Caco-2 (cell line): ENCODE measurements around the gene TRO. TPM values are rescaled to one million over a fixed set of nuclear protein-coding genes. Genes with fewer than 3 reads are reported as not detected.

ENCODE experiments used
- BruUV-seq: library from RNA; stranded (reverse); fragments of 400-500 nt; replicated peaks from 2 replicates; lab custom pipeline; 2021; lab: Mats Ljungman, UMichigan
- CTCF ChIA-PET: fragments of 300-600 bp; sonication (Branson Sonifier 250); formaldehyde crosslinking; loops from one replicate; lab custom pipeline; 2022; ENCODE audit warnings: antibody characterized with exemption; lab: Charles Lee
- POLR2A ChIA-PET: fragments of 300-600 bp; sonication (Branson Sonifier 250); formaldehyde crosslinking; loops from one replicate; lab custom pipeline; 2022; ENCODE audit warnings: antibody characterized with exemption; lab: Charles Lee
- DNase-seq, 2 experiments: peaks; one replicate each; pipeline versions ENCODE4 v3.0.0 to v3.0.0-alpha.2; 2020 to 2022
- H3K27me3 ChIP-seq: replicated peaks from 2 replicates; pipeline ENCODE4 v1.6.0; 2011; ENCODE audit warnings: low read length; ENCODE audit not compliant: control insufficient read depth, insufficient read depth
- H3K36me3 ChIP-seq: 2 replicates; pipeline ENCODE4 v1.5.1; 2011; ENCODE audit warnings: low read length; ENCODE audit not compliant: control insufficient read depth, insufficient read depth
- H3K4me1 ChIP-seq: fragments of 250-450 bp; sonication (Bioruptor Pico); 2 replicates; pipeline ENCODE4 v1.5.1; 2020; ENCODE audit warnings: mild to moderate bottlenecking
- H3K4me3 ChIP-seq: 2 replicates; pipeline ENCODE4 v1.5.1; 2011; ENCODE audit warnings: low read depth, mild to moderate bottlenecking, control low read depth, low read length
- H3K9me3 ChIP-seq: fragments of 250-450 bp; sonication (Bioruptor Pico); 2 replicates; pipeline ENCODE4 v1.5.1; 2020; ENCODE audit warnings: mild to moderate bottlenecking, moderate library complexity
- H3K27ac Mint-ChIP-seq: one replicate; pipeline ENCODE4 v1.8.0; 2022; ENCODE audit warnings: mixed read lengths; ENCODE audit not compliant: unreplicated experiment
- H3K27me3 Mint-ChIP-seq: one replicate; pipeline ENCODE4 v1.8.0; 2022; ENCODE audit warnings: mixed read lengths; ENCODE audit not compliant: insufficient read depth, unreplicated experiment
- H3K36me3 Mint-ChIP-seq: one replicate; pipeline ENCODE4 v1.8.0; 2022; ENCODE audit warnings: mild to moderate bottlenecking, mixed read lengths; ENCODE audit not compliant: insufficient read depth, unreplicated experiment
- H3K4me1 Mint-ChIP-seq: one replicate; pipeline ENCODE4 v1.8.0; 2022; ENCODE audit warnings: low read depth, mixed read lengths; ENCODE audit not compliant: unreplicated experiment
- H3K4me3 Mint-ChIP-seq: one replicate; pipeline ENCODE4 v1.8.0; 2022; ENCODE audit warnings: mild to moderate bottlenecking, moderate library complexity, mixed read lengths; ENCODE audit not compliant: unreplicated experiment
- H3K9me3 Mint-ChIP-seq: one replicate; pipeline ENCODE4 v1.8.0; 2022; ENCODE audit warnings: mixed read lengths; ENCODE audit not compliant: unreplicated experiment
- intact Hi-C: fragments of 100-400 bp; cut with micrococcal nuclease; formaldehyde crosslinking; loops from one replicate; pipeline ENCODE4 v1.10.0; 2022; ENCODE audit not compliant: unreplicated experiment
- total RNA-seq: library from RNA; stranded (reverse); gene quantifications from 2 replicates; pipeline ENCODE4 v1.2.3, GENCODE V29; 2022
- TF ChIP-seq, protein P1 (sequence below), 2 experiments: fragments of 200-600 bp in 1 of 2; IDR thresholded peaks; 1 replicate in 1 of 2; 2 replicates in 1 of 2; pipeline versions ENCODE4 v1.5.1 to v1.8.0; 2011 to 2022; ENCODE audit warnings: antibody characterized with exemption in 1 of 2, control low read depth in 1 of 2, inconsistent platforms in 1 of 2, low read depth in 1 of 2, low read length in 1 of 2, mild to moderate bottlenecking in 1 of 2, moderate library complexity in 1 of 2; ENCODE audit not compliant: insufficient read depth in 1 of 2, severe bottlenecking in 1 of 2, unreplicated experiment in 1 of 2

Gene TRO
- total RNA-seq, 1 experiment from 2014 or later, result not detected

DNA sequence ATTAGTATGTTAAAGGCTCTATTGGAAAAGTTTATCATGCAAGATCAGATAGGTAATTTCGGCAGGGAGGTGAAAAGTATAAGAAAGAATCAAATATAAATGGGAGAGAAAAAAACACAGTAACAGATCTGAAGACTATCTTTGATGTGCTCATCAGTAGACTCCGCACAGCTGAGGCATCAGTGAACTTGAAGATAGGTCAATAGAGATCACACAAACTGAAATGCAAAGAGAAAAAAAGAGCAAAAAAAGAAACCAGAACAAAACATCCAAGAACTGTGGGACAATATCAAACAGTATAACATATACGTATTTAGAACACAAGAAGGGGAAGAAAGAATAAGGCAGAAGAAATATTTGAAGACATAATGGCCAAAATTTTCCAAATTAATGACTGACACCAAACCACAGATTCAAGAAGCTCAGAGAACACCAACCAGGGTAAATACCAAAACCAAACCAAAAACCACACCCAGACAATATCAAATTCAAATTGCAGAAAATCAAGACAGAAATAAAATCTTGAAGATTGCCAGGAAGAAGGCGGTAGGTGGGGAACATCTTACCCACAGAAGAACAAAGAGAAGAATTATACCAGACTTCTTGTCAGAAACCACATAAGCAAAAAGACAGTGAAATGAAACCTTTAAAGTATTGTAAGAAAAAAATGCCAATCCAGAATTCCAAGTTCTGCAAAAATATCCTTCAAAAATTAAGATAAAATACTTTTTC lies 44.3 kb downstream of the TRO start:
- Histone ChIP-seq H3K36me3 (no peaks in the 10 kb centered on the region), H3K4me3 (no peak overlapping the region), H3K27me3 (no peaks in the 10 kb centered on the region), H3K9me3 (no peaks in the 10 kb centered on the region), H3K4me1 (no peaks in the 10 kb centered on the region)
- Mint-ChIP-seq H3K27ac (no peak overlapping the region), H3K4me3 (no peak overlapping the region), H3K27me3 (peaks cover 9% of the 10 kb centered on the region), H3K9me3 (no peaks in the 10 kb centered on the region), H3K36me3 (no peaks in the 10 kb centered on the region), H3K4me1 (no peaks in the 10 kb centered on the region)
- intact Hi-C loops, result no loop called here
- BruUV-seq, result no TSS peak
- POLR2A ChIA-PET, result no interaction called here
- no peak for DNase-seq
- CTCF ChIA-PET, result no interaction called here
- TF ChIP-seq, protein P1, sequence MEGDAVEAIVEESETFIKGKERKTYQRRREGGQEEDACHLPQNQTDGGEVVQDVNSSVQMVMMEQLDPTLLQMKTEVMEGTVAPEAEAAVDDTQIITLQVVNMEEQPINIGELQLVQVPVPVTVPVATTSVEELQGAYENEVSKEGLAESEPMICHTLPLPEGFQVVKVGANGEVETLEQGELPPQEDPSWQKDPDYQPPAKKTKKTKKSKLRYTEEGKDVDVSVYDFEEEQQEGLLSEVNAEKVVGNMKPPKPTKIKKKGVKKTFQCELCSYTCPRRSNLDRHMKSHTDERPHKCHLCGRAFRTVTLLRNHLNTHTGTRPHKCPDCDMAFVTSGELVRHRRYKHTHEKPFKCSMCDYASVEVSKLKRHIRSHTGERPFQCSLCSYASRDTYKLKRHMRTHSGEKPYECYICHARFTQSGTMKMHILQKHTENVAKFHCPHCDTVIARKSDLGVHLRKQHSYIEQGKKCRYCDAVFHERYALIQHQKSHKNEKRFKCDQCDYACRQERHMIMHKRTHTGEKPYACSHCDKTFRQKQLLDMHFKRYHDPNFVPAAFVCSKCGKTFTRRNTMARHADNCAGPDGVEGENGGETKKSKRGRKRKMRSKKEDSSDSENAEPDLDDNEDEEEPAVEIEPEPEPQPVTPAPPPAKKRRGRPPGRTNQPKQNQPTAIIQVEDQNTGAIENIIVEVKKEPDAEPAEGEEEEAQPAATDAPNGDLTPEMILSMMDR (IDR thresholded peaks at IDR 0.05; ENCODE audit: insufficient read depth in 1 of 2, low read depth in 1 of 2, low read length in 1 of 2, severe bottlenecking in 1 of 2, unreplicated experiment in 1 of 2), result no peak

DNA sequence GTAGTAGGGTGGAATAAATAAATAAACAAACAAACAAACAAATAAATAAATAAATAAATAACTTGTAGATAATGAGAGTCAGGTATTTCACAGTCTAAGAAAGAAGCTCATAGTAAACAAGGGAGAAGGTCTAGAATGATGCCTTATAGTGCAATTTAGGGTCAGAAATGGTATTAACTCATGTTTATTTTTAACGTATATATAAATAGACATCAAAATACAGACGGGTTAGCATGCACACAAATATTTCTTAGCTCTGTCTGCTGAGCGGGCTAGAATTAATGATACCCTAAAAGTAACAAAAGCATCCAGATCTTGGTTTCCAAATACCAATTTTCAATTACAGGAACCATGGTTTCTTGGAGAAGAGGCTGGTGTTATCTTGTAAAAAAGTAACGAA lies 56.8 kb downstream of the TRO start:
- H3K4me3 Mint-ChIP-seq, result no peak overlapping the region
- intact Hi-C loops, result no loop called here
- H3K4me1 Mint-ChIP-seq, result no peaks in the 10 kb centered on the region
- no peaks in the 10 kb centered on the region for H3K36me3 Mint-ChIP-seq
- no peaks in the 10 kb centered on the region for H3K36me3 ChIP-seq
- ChIA-PET CTCF (no interaction called here), POLR2A (no interaction called here)
- TF ChIP-seq, protein P1 (IDR thresholded peaks at IDR 0.05; ENCODE audit: insufficient read depth in 1 of 2, low read depth in 1 of 2, low read length in 1 of 2, severe bottlenecking in 1 of 2, unreplicated experiment in 1 of 2), result no peak
- H3K9me3 Mint-ChIP-seq, result no peaks in the 10 kb centered on the region
- no peak overlapping the region for H3K27ac Mint-ChIP-seq
- H3K9me3 ChIP-seq, result no peaks in the 10 kb centered on the region
- H3K4me1 ChIP-seq, result no peaks in the 10 kb centered on the region
- no TSS peak for BruUV-seq
- H3K4me3 ChIP-seq, result no peak overlapping the region
- no peaks in the 10 kb centered on the region for H3K27me3 ChIP-seq
- DNase-seq, result no peak
- H3K27me3 Mint-ChIP-seq, result no peaks in the 10 kb centered on the region

DNA sequence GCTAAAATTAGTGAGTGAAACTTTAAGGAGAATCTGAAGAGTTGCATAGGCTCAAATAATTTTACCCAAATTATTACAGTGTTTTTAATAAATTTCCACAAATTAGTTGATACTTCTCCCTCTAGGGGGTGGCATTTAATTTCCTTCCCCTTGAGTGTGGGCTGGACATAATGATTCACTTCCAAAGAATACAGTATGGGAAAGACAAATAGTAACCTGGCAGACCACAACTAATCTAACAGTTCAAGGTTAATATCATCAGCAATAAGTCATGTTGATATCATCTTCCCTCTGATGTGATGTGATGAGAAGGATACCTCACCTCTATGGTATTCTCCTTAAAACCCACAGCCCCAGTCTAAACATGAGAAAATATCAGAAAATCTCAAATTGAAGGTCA lies 57.8 kb downstream of the TRO start:
- TF ChIP-seq, protein P1 (IDR thresholded peaks at IDR 0.05; ENCODE audit: insufficient read depth in 1 of 2, low read depth in 1 of 2, low read length in 1 of 2, severe bottlenecking in 1 of 2, unreplicated experiment in 1 of 2), result no peak
- no peaks in the 10 kb centered on the region for H3K4me1 Mint-ChIP-seq
- no peaks in the 10 kb centered on the region for H3K9me3 ChIP-seq
- no peaks in the 10 kb centered on the region for H3K9me3 Mint-ChIP-seq
- BruUV-seq, result no TSS peak
- no peak overlapping the region for H3K4me3 ChIP-seq
- CTCF ChIA-PET, result no interaction called here
- H3K4me3 Mint-ChIP-seq, result no peak overlapping the region
- H3K4me1 ChIP-seq, result no peaks in the 10 kb centered on the region
- no peaks in the 10 kb centered on the region for H3K27me3 ChIP-seq
- H3K27ac Mint-ChIP-seq, result no peak overlapping the region
- H3K27me3 Mint-ChIP-seq, result no peaks in the 10 kb centered on the region
- DNase-seq, result no peak
- no peaks in the 10 kb centered on the region for H3K36me3 Mint-ChIP-seq
- no peaks in the 10 kb centered on the region for H3K36me3 ChIP-seq
- POLR2A ChIA-PET, result no interaction called here
- intact Hi-C loops, result no loop called here
